ENCODE measurements around the gene NRL. TPM values are rescaled to one million over a fixed set of nuclear protein-coding genes. Genes with fewer than 3 reads are reported as not detected.

NRL gene
- total and polyA plus RNA-seq, 10 of the 15 experiments (the other 5 are each of a cell fraction or from before 2014, with no cell fraction given), result 0.11 to 4.4 (median 2.2) TPM

GRCh38 chr14:24055971-24056799 lies 58.6 kb downstream of the NRL start:
- no peak for ATAC-seq
- ChIA-PET CTCF (interaction anchor here (0.8 to 6.3 kb wide), 8 partner anchors 10 to 254 kb away, joined by 3 to 197 read pairs (median 4); partner anchors contain the start of genes DCAF11, NRL and PCK2), SMC1A (ENCODE audit: uncharacterized antibody, unreplicated experiment) (interaction anchor here (1.2 to 4.3 kb wide), 3 partner anchors 35 to 52 kb away, joined by 3 to 122 read pairs (median 78); partner anchors contain the start of gene PCK2), POLR2A (interaction anchor here (2.6 kb wide), 1 partner anchor 38 kb away, joined by 18 read pairs; the partner anchor contains the start of gene PCK2), RAD21 (ENCODE audit: unreplicated experiment) (interaction anchor here (0.7 to 7.2 kb wide), 4 partner anchors 14 to 52 kb away, joined by 3 to 140 read pairs (median 80); partner anchors contain the start of gene PCK2)
- H2AFZ ChIP-seq (ENCODE audit: control insufficient read depth, low read depth, low read length), result no peak overlapping the region
- H3K27ac ChIP-seq (ENCODE audit: control insufficient read depth, insufficient read depth), result no peak overlapping the region
- H3K79me2 ChIP-seq (ENCODE audit: control insufficient read depth, insufficient read depth, low read length), result no peaks in the 10 kb centered on the region
- no peak overlapping the region for H3K4me3 ChIP-seq
- in situ Hi-C loops (cut with MboI), result loop anchor here (5.0 kb wide), 1 partner anchor 36 kb away; the partner anchor contains the start of gene PCK2
- H4K20me1 ChIP-seq (ENCODE audit: control insufficient read depth, insufficient read depth), result no peaks in the 10 kb centered on the region
- no peak for FAIRE-seq
- peaks cover 14% of the 10 kb centered on the region for H3K4me1 ChIP-seq (ENCODE audit: control insufficient read depth, insufficient read depth, low read length)
- 26% methylated on average over 10 of the region's 10 CpGs for WGBS (ENCODE audit: insufficient coverage, insufficient replicate concordance, low lambda C conversion rate, missing lambda C conversion rate)
- H3K9ac ChIP-seq (ENCODE audit: control insufficient read depth, insufficient read depth, low read length), result no peak overlapping the region
- H3K27me3 ChIP-seq (replicated peaks in 1 of 2; ENCODE audit: control insufficient read depth in 2 of 2, insufficient read depth in 2 of 2, low read length in 1 of 2), result peaks cover 0 to 3% of the 10 kb centered on the region in 2 experiments; a peak in 1 of 4 replicates
- no peaks in the 10 kb centered on the region for H3K9me3 ChIP-seq (replicated peaks; ENCODE audit: control insufficient read depth, insufficient read depth, low read length)
- no peak for TF ChIP-seq TAF1 (IDR thresholded peaks at IDR 0.05; ENCODE audit: borderline replicate concordance, low read depth, low read length)
- TF ChIP-seq HDGF (IDR thresholded peaks at IDR 0.05), result no peak
- no TSS peak for BruUV-seq (replicated peaks)
- DNase-seq (ENCODE audit: low read depth, low spot score), result no peak
- H3K36me3 ChIP-seq (ENCODE audit: control insufficient read depth in 2 of 2, insufficient read depth in 2 of 2, low read length in 1 of 2), result no peaks in the 10 kb centered on the region
- intact Hi-C loops (cut with micrococcal nuclease; ENCODE audit: unreplicated experiment), result no loop called here
- H3K4me2 ChIP-seq (ENCODE audit: control insufficient read depth, insufficient read depth), result no peak overlapping the region

DNA sequence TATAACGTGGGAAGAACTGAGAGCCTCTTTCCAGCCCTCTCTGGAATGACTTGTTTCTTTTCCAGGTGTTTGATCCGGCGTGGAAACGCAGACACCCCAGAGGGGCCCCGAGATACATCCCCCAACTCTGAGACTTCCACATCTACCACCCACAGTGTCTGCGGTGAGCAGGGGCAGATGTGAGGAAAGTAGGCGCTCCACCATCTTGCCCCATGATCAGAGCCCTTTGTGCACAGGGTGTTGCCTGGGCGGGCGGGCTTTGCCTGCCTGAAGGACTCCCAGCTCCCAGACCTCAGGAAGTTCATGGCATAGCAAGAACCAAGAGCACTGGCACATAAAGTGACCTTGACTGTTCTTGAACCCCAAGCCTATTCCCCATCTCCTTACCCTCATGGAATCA lies 60.1 kb downstream of the NRL start:
- no peaks in the 10 kb centered on the region for H3K79me2 ChIP-seq (ENCODE audit: control insufficient read depth, insufficient read depth, low read length)
- peaks cover 0 to 3% of the 10 kb centered on the region in 2 experiments; a peak in 1 of 4 replicates for H3K27me3 ChIP-seq (replicated peaks in 1 of 2; ENCODE audit: control insufficient read depth in 2 of 2, insufficient read depth in 2 of 2, low read length in 1 of 2)
- ChIA-PET SMC1A (ENCODE audit: uncharacterized antibody, unreplicated experiment) (interaction anchor here (1.1 to 1.3 kb wide), 2 partner anchors 18 to 36 kb away, joined by 3 read pairs; no protein-coding TSS in a partner anchor), RAD21 (ENCODE audit: unreplicated experiment) (interaction anchor here (1.0 kb wide), 2 partner anchors 38 to 55 kb away, joined by 4 to 8 read pairs; no protein-coding TSS in a partner anchor), CTCF (interaction anchor here (6.3 kb wide), 1 partner anchor 37 kb away, joined by 197 read pairs; the partner anchor contains the start of gene PCK2), POLR2A (interaction anchor here (1.0 kb wide), 1 partner anchor 38 kb away, joined by 4 read pairs; no protein-coding TSS in a partner anchor)
- no peak overlapping the region for H2AFZ ChIP-seq (ENCODE audit: control insufficient read depth, low read depth, low read length)
- H3K9me3 ChIP-seq (replicated peaks; ENCODE audit: control insufficient read depth, insufficient read depth, low read length), result no peaks in the 10 kb centered on the region
- H3K9ac ChIP-seq (ENCODE audit: control insufficient read depth, insufficient read depth, low read length), result no peak overlapping the region
- no peaks in the 10 kb centered on the region for H3K36me3 ChIP-seq (ENCODE audit: control insufficient read depth in 2 of 2, insufficient read depth in 2 of 2, low read length in 1 of 2)
- WGBS (ENCODE audit: insufficient coverage, insufficient replicate concordance, low lambda C conversion rate, missing lambda C conversion rate), result 39% methylated on average over 9 of the region's 9 CpGs
- BruUV-seq (replicated peaks), result no TSS peak
- no peak overlapping the region for H3K4me3 ChIP-seq
- no peaks in the 10 kb centered on the region for H4K20me1 ChIP-seq (ENCODE audit: control insufficient read depth, insufficient read depth)
- DNase-seq (ENCODE audit: low read depth, low spot score) (no peak), ATAC-seq (no peak), FAIRE-seq (no peak)
- H3K4me2 ChIP-seq (ENCODE audit: control insufficient read depth, insufficient read depth), result no peak overlapping the region
- H3K4me1 ChIP-seq (ENCODE audit: control insufficient read depth, insufficient read depth, low read length), result peaks cover 14% of the 10 kb centered on the region
- TF ChIP-seq CBX3 (IDR thresholded peaks at IDR 0.05; ENCODE audit: borderline replicate concordance, low read depth), result no peak
- no peak for TF ChIP-seq SIX5 (IDR thresholded peaks at IDR 0.05; ENCODE audit: low read depth, low read length, severe bottlenecking)
- TF ChIP-seq SIN3A (IDR thresholded peaks at IDR 0.05; ENCODE audit: low read depth, low read length), result no peak
- TF ChIP-seq YY1 (IDR thresholded peaks at IDR 0.05; ENCODE audit: low read depth, low read length), result no peak
- TF ChIP-seq, protein P1, sequence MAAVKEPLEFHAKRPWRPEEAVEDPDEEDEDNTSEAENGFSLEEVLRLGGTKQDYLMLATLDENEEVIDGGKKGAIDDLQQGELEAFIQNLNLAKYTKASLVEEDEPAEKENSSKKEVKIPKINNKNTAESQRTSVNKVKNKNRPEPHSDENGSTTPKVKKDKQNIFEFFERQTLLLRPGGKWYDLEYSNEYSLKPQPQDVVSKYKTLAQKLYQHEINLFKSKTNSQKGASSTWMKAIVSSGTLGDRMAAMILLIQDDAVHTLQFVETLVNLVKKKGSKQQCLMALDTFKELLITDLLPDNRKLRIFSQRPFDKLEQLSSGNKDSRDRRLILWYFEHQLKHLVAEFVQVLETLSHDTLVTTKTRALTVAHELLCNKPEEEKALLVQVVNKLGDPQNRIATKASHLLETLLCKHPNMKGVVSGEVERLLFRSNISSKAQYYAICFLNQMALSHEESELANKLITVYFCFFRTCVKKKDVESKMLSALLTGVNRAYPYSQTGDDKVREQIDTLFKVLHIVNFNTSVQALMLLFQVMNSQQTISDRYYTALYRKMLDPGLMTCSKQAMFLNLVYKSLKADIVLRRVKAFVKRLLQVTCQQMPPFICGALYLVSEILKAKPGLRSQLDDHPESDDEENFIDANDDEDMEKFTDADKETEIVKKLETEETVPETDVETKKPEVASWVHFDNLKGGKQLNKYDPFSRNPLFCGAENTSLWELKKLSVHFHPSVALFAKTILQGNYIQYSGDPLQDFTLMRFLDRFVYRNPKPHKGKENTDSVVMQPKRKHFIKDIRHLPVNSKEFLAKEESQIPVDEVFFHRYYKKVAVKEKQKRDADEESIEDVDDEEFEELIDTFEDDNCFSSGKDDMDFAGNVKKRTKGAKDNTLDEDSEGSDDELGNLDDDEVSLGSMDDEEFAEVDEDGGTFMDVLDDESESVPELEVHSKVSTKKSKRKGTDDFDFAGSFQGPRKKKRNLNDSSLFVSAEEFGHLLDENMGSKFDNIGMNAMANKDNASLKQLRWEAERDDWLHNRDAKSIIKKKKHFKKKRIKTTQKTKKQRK (IDR thresholded peaks at IDR 0.05; ENCODE audit: low read depth, low read length), result no peak
- no peak for TF ChIP-seq CBFB (IDR thresholded peaks at IDR 0.05; ENCODE audit: low read depth)
- H3K27ac ChIP-seq (ENCODE audit: control insufficient read depth, insufficient read depth), result no peak overlapping the region
- intact Hi-C loops (cut with micrococcal nuclease; ENCODE audit: unreplicated experiment) (no loop called here), in situ Hi-C loops (cut with MboI) (loop anchor here (5.0 kb wide), 1 partner anchor 38 kb away; the partner anchor contains the start of gene PCK2)

Measured in GM12878 (cell line).